Vagina (tissue), 2 donors: ENCODE results near the gene FBXL16. TPM values are rescaled to one million over a fixed set of nuclear protein-coding genes. Genes with fewer than 3 reads are reported as not detected.

Source experiments
- DNase-seq, 2 donors: peaks; one replicate each; pipeline ENCODE4 v3.0.0-alpha.2; 2017; ENCODE audit errors: extremely low spot score in 2 of 2
- H3K27ac ChIP-seq: fragments of 200-600 bp; sonication (generic); one replicate; pipeline ENCODE4 v1.5.1; 2019
- H3K27me3 ChIP-seq: fragments of 200-600 bp; sonication (generic); one replicate; pipeline ENCODE4 v1.5.1; 2019
- H3K36me3 ChIP-seq, 2 donors: fragments of 200-600 bp; sonication (generic); one replicate each; pipeline ENCODE4 v1.5.1; 2017 to 2019
- H3K4me1 ChIP-seq: fragments of 200-600 bp; sonication (generic); one replicate; pipeline ENCODE4 v1.5.1; 2019
- H3K4me3 ChIP-seq, 2 donors: fragments of 200-600 bp; sonication (generic); 1 replicate in 1 of 2; 2 replicates in 1 of 2; pipeline ENCODE4 v1.5.1; 2016 to 2019
- H3K9me3 ChIP-seq: fragments of 200-600 bp; sonication (generic); one replicate; pipeline ENCODE4 v1.5.1; 2019
- POLR2A ChIP-seq, 2 donors: fragments of 450-650 bp; IDR thresholded peaks; one replicate each; pipeline ENCODE4 v1.6.1; 2017; ENCODE audit warnings: antibody characterized with exemption in 2 of 2, mild to moderate bottlenecking in 2 of 2, moderate library complexity in 2 of 2
- POLR2AphosphoS5 ChIP-seq, 2 donors: sonication (generic); formaldehyde crosslinking; IDR thresholded peaks; one replicate each; pipeline ENCODE4 v1.9.0; 2017; ENCODE audit warnings: antibody characterized with exemption in 2 of 2, mild to moderate bottlenecking in 2 of 2, low read depth in 1 of 2; ENCODE audit not compliant: insufficient read depth in 1 of 2
- intact Hi-C: fragments of 100-400 bp; cut with DNase I; formaldehyde crosslinking; loops from one replicate; pipeline ENCODE4 v1.15.1; 2023
- total RNA-seq: library from RNA; depleted of rRNA; stranded (reverse); fragments of >200 nt; gene quantifications from one replicate; pipeline ENCODE4 v1.2.3, GENCODE V29; 2016
- TF ChIP-seq, protein P1 (sequence below), 3 experiments: fragments of 450-650 bp in 2 of 3; fragments of 200-600 bp in 1 of 3; sonication (generic) in 1 of 3; IDR thresholded peaks; one replicate each; pipeline ENCODE4 v1.5.1; 2017 to 2019; ENCODE audit warnings: antibody characterized with exemption in 3 of 3, mild to moderate bottlenecking in 2 of 3, moderate library complexity in 2 of 3

Gene FBXL16
- total RNA-seq, 1 donor from 2014 or later = 4.4 TPM

- Histone ChIP-seq H3K4me3 (no peak overlapping the region), H3K9me3 (no peaks in the 10 kb centered on the region), H3K4me1 (peaks cover 11% of the 10 kb centered on the region), H3K27ac (no peak overlapping the region), H3K36me3 (no peaks in the 10 kb centered on the region), H3K27me3 (peaks cover 20% of the 10 kb centered on the region)
- TF ChIP-seq POLR2AphosphoS5 (IDR thresholded peaks at IDR 0.05; ENCODE audit: insufficient read depth in 1 of 2, low read depth in 1 of 2) (no peak), POLR2A (IDR thresholded peaks at IDR 0.05) (no peak)
- TF ChIP-seq, protein P1, sequence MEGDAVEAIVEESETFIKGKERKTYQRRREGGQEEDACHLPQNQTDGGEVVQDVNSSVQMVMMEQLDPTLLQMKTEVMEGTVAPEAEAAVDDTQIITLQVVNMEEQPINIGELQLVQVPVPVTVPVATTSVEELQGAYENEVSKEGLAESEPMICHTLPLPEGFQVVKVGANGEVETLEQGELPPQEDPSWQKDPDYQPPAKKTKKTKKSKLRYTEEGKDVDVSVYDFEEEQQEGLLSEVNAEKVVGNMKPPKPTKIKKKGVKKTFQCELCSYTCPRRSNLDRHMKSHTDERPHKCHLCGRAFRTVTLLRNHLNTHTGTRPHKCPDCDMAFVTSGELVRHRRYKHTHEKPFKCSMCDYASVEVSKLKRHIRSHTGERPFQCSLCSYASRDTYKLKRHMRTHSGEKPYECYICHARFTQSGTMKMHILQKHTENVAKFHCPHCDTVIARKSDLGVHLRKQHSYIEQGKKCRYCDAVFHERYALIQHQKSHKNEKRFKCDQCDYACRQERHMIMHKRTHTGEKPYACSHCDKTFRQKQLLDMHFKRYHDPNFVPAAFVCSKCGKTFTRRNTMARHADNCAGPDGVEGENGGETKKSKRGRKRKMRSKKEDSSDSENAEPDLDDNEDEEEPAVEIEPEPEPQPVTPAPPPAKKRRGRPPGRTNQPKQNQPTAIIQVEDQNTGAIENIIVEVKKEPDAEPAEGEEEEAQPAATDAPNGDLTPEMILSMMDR (IDR thresholded peaks at IDR 0.05) = no peak
- intact Hi-C loops = no loop called here
- no peak for DNase-seq
Observed at GRCh38 chr16:708959-709358, 3.4 kb upstream of the FBXL16 start.

GRCh38 chr16:708019-708418, 2.4 kb upstream of the FBXL16 start:
- H3K27me3 ChIP-seq = peaks cover 23% of the 10 kb centered on the region
- no peak overlapping the region for H3K27ac ChIP-seq
- DNase-seq = no peak
- H3K9me3 ChIP-seq = no peaks in the 10 kb centered on the region
- H3K36me3 ChIP-seq = no peaks in the 10 kb centered on the region
- H3K4me3 ChIP-seq = no peak overlapping the region
- TF ChIP-seq, protein P1 (IDR thresholded peaks at IDR 0.05) = no peak
- no peak for TF ChIP-seq POLR2A (IDR thresholded peaks at IDR 0.05)
- no peak for TF ChIP-seq POLR2AphosphoS5 (IDR thresholded peaks at IDR 0.05; ENCODE audit: insufficient read depth in 1 of 2, low read depth in 1 of 2)
- peaks cover 11% of the 10 kb centered on the region for H3K4me1 ChIP-seq
- intact Hi-C loops = no loop called here

GRCh38 chr16:707062-707538, 1.5 kb upstream of the FBXL16 start:
- intact Hi-C loops = no loop called here
- DNase-seq = no peak
- no peaks in the 10 kb centered on the region for H3K9me3 ChIP-seq
- peaks cover 28% of the 10 kb centered on the region for H3K27me3 ChIP-seq
- no peak overlapping the region for H3K27ac ChIP-seq
- H3K4me1 ChIP-seq = peaks cover 11% of the 10 kb centered on the region
- no peak overlapping the region for H3K4me3 ChIP-seq
- H3K36me3 ChIP-seq = no peaks in the 10 kb centered on the region
- no peak for TF ChIP-seq POLR2A (IDR thresholded peaks at IDR 0.05)
- TF ChIP-seq POLR2AphosphoS5 (IDR thresholded peaks at IDR 0.05; ENCODE audit: insufficient read depth in 1 of 2, low read depth in 1 of 2) = no peak
- TF ChIP-seq, protein P1 (IDR thresholded peaks at IDR 0.05) = no peak

DNA sequence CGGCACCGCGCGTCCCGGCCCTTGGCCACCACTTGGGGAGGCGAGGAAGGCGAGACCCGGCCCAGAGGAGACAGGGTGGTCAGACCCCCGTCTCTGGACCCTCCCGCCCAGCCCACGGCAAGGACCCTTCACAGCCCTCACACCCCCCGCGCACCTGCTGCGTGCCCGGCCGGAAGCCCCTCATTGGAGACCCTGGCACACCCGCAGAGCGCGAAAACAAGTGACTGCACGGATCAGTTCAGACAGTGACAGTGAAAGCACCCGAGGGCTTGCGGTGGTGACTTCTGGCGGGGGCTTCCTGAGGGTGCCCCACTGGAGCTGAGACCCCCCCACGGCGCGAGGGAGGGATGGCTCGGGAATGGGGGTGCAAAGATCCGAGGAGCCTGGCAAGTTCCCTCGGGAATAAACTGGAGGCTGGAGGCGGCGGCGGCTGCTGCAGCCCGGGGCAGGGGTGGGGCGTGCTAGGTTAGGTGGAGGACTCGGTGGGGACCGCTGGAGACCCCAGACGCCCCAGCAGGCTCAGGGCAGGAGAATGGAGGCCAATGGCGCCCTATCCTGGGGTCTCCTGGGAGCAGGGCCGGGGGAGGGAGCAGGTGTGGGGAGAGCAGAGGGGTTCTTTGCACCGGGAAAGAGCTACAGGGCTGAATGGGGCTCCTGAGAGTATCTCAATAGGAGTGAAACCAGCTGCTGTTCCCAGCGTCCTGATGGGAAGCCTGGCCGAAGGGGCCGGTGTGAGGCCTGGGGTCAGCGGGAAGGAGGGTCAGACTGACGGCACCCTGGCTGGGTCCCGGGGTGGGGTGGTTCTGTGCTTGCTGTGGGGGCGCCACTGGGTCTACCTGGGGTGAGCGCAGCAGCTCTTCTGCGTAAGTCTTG, 824 bp upstream of the FBXL16 start:
- intact Hi-C loops = no loop called here
- no peak for TF ChIP-seq POLR2A (IDR thresholded peaks at IDR 0.05)
- no peak for TF ChIP-seq POLR2AphosphoS5 (IDR thresholded peaks at IDR 0.05; ENCODE audit: insufficient read depth in 1 of 2, low read depth in 1 of 2)
- TF ChIP-seq, protein P1 (IDR thresholded peaks at IDR 0.05) = no peak
- Histone ChIP-seq H3K27ac (no peak overlapping the region), H3K4me1 (peaks cover 11% of the 10 kb centered on the region), H3K27me3 (peaks cover 34% of the 10 kb centered on the region), H3K36me3 (no peaks in the 10 kb centered on the region), H3K9me3 (no peaks in the 10 kb centered on the region), H3K4me3 (peak overlapping the region in 1 of 2 donors; percentile 19)
- DNase-seq = no peak
